ENCODE data around the gene FAM168B. TPM values are rescaled to one million over a fixed set of nuclear protein-coding genes. Genes with fewer than 3 reads are reported as not detected.

The FAM168B gene
- total RNA-seq, 1 donor from 2014 or later: 104 TPM

- TF ChIP-seq CTCF (conservative IDR thresholded peaks at IDR 0.05): no peak
- Mint-ChIP-seq H3K36me3 (no peaks in the 10 kb centered on the region), H3K27ac (no peak overlapping the region), H3K9me3 (no peaks in the 10 kb centered on the region), H3K4me1 (ENCODE audit: unreplicated experiment) (peaks cover 2% of the 10 kb centered on the region), H3K27me3 (peaks cover 9% of the 10 kb centered on the region), H3K4me3 (no peak overlapping the region)
- DNase-seq (ENCODE audit: extremely low spot score, unreplicated experiment): no peak
These were observed 86.7 kb downstream of the FAM168B start for GRCh38 chr2:131006561-131006960.

- Mint-ChIP-seq H3K27ac (no peak overlapping the region), H3K27me3 (peaks cover 7% of the 10 kb centered on the region), H3K4me3 (no peak overlapping the region), H3K36me3 (no peaks in the 10 kb centered on the region), H3K4me1 (ENCODE audit: unreplicated experiment) (no peaks in the 10 kb centered on the region), H3K9me3 (no peaks in the 10 kb centered on the region)
- no peak for DNase-seq (ENCODE audit: extremely low spot score, unreplicated experiment)
- no peak for TF ChIP-seq CTCF (conservative IDR thresholded peaks at IDR 0.05)
These were observed 87.9 kb downstream of the FAM168B start for GRCh38 chr2:131005216-131005935.

- H3K36me3 Mint-ChIP-seq: no peaks in the 10 kb centered on the region
- H3K4me3 Mint-ChIP-seq: no peak overlapping the region
- no peak overlapping the region for H3K27ac Mint-ChIP-seq
- no peak for TF ChIP-seq CTCF (conservative IDR thresholded peaks at IDR 0.05)
- H3K9me3 Mint-ChIP-seq: no peaks in the 10 kb centered on the region
- DNase-seq (ENCODE audit: extremely low spot score, unreplicated experiment): no peak
- H3K4me1 Mint-ChIP-seq (ENCODE audit: unreplicated experiment): no peaks in the 10 kb centered on the region
- peaks cover 3% of the 10 kb centered on the region for H3K27me3 Mint-ChIP-seq
These were observed 88.6 kb downstream of the FAM168B start for GRCh38 chr2:131004446-131005209.

GRCh38 chr2:130998561-130998960 lies 94.7 kb downstream of the FAM168B start:
- no peak for DNase-seq (ENCODE audit: extremely low spot score, unreplicated experiment)
- Mint-ChIP-seq H3K9me3 (no peaks in the 10 kb centered on the region), H3K27ac (no peak overlapping the region), H3K36me3 (no peaks in the 10 kb centered on the region), H3K4me3 (no peak overlapping the region), H3K27me3 (no peaks in the 10 kb centered on the region), H3K4me1 (ENCODE audit: unreplicated experiment) (no peaks in the 10 kb centered on the region)
- no peak for TF ChIP-seq CTCF (conservative IDR thresholded peaks at IDR 0.05)

Other genes starting within 250 kb of the FAM168B start
- gene PLEKHB2, start 11.9 kb upstream of the FAM168B start, total RNA-seq (ENCODE audit: low replicate concordance): 43.4 and 49.2 TPM in 2 replicates
- 1.8 and 3.8 TPM in 2 replicates for gene POTEE, start 116.1 kb upstream of the FAM168B start, total RNA-seq (ENCODE audit: low replicate concordance)

All from type B pancreatic cell (in vitro differentiated cells).